Left hindlimb (tissue), 1 donor: ENCODE data around the gene FMNL1.

Experiments
- DNase-seq: peaks from one replicate; pipeline ENCODE4 v3.0.0-alpha.2; 2018

Gene FMNL1

GRCh38 chr17:45284176-45285140 lies 62.8 kb downstream of the FMNL1 start:
- DNase-seq, result peak; percentile 14

GRCh38 chr17:45286286-45286685 lies 64.6 kb downstream of the FMNL1 start:
- no peak for DNase-seq

DNA sequence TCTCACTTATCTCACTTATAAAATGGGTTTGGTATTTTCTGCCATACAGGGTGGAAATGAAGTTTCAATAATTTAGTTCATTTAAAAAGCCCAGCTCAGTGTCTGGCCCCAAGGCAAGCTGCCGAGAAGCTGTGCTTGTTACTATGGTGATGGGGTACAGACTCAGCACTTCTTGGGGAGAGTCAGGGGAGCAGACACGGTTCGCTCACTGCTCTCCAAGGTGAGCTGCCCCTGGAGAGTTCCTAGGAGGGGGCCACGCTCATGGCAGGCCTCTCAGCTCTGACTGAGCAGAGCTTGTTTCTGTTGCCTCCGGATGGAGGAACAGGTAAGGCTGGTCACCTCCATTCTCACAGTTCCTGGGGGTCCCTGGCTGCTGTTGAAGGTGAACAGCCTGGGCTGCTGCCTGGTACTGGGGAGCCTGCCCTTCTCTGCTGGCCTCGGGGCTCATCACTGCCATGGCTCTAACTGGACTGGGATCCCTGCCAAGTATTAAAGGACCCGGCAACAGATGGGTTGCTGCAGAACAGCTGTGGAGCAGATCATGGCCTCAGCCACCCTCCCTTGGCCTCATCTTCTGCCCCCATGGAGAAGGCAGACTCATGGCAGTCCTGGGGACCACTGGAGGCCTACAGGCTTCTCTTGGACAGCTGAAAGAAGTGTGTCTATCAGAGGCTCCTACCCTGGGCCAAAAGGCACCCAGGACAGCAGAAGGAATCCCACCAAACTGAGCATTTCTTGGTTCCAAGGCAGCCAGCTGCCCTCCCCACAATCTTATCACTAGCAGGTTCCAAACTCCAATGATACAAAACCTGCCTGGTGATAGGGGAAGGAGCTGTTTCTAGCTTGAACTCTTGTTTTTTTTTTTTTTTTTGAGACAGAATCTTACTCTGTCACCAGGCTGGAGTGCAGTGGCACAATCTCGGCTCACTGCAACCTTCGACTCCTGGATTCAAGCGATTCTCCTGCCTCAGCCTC lies 66.1 kb downstream of the FMNL1 start:
- peak; percentile 53 for DNase-seq

GRCh38 chr17:45288825-45289224 lies 67.1 kb downstream of the FMNL1 start:
- peak; percentile 49 for DNase-seq

GRCh38 chr17:45289301-45290268 lies 67.9 kb downstream of the FMNL1 start:
- DNase-seq, result peak; percentile 25

GRCh38 chr17:45290269-45290765 lies 68.6 kb downstream of the FMNL1 start:
- peak; percentile 22 for DNase-seq

DNA sequence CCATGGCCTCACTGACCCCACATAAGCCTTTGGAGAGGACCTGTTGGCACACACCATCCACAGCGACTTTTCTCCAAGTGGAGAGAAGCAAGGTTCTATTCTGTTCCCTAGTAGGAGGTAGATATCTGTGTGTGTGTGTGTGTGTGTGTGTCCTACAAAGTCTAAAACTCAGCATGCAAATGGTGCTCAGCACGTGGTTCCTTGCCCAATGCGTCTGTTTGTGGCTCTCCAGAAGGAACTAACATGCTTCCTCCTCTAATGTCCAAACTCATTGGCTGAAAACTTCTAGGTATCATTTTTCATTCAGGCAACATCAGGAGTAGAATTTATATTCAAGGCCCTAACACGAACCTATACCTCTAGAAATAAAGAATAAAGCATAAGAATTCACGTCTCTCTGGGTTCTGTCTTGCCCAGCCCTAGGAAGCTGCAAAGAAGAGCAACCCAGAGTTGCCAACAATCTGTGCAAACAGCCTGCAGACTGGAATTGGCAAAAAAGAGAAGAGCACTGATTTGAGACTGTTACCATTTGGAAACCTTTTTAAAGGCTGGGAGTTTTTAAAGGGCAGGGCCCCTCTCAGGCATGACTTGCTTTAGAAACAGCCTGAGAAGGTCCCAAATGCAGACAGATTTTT lies 69.6 kb downstream of the FMNL1 start:
- peak; percentile 27 for DNase-seq

GRCh38 chr17:45292696-45293412 lies 71.2 kb downstream of the FMNL1 start:
- DNase-seq, result peak; percentile 5

GRCh38 chr17:45293413-45294211 lies 71.9 kb downstream of the FMNL1 start:
- DNase-seq, result peak; percentile 73

GRCh38 chr17:45294506-45294905 lies 72.8 kb downstream of the FMNL1 start:
- DNase-seq, result peak; percentile 27

GRCh38 chr17:45296003-45296832 lies 74.5 kb downstream of the FMNL1 start:
- DNase-seq, result peak; percentile 17

DNA sequence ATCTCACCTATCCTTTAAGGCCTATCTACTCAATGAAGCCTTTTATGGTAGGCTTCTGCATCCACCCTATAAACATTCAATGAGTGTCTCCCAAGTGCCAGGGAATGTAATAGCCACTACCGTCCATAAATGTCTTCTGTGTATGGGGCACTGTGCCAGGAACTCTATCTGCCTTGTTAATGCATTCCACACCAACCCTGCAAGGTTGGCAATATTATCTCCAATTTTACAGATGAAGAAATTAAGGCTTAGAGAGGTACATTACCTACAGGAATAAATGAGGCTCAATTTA lies 75.1 kb downstream of the FMNL1 start:
- no peak for DNase-seq
